Thymus (tissue), 11 donors: ENCODE results near the gene GART. TPM values are rescaled to one million over a fixed set of nuclear protein-coding genes. Genes with fewer than 3 reads are reported as not detected.
"Not testable (repeated sequence)": the region's sequence is repeated elsewhere in the genome, so short reads cannot be mapped to it uniquely, and the experiment has no call there.

Experiments used
- DNase-seq, 9 donors: peaks; one replicate each; pipeline ENCODE4 v3.0.0-alpha.2; 2013; ENCODE audit warnings: low spot score in 9 of 9, low read depth in 6 of 9, missing footprints in 1 of 9
- H3K27ac ChIP-seq, 2 donors: one replicate each; pipeline ENCODE4 v1.5.1; 2013; ENCODE audit warnings: control low read depth in 1 of 2, low read depth in 1 of 2, low read length in 1 of 2, mild to moderate bottlenecking in 1 of 2, moderate library complexity in 1 of 2
- H3K27me3 ChIP-seq, 2 donors: one replicate each; pipeline ENCODE4 v1.5.1; 2013; ENCODE audit warnings: low read length in 1 of 2; ENCODE audit not compliant: control insufficient read depth in 2 of 2, insufficient read depth in 1 of 2
- H3K36me3 ChIP-seq, 2 donors: one replicate each; pipeline ENCODE4 v1.5.1; 2013; ENCODE audit warnings: low read length in 1 of 2, mild to moderate bottlenecking in 1 of 2, moderate library complexity in 1 of 2; ENCODE audit not compliant: control insufficient read depth in 2 of 2, insufficient read depth in 2 of 2
- H3K4me1 ChIP-seq, 2 donors: one replicate each; pipeline ENCODE4 v1.5.1; 2013; ENCODE audit warnings: low read length in 2 of 2; ENCODE audit not compliant: control insufficient read depth in 2 of 2, insufficient read depth in 2 of 2
- H3K4me3 ChIP-seq, 2 donors: one replicate each; pipeline ENCODE4 v1.5.1; 2013; ENCODE audit warnings: low read length in 2 of 2, control low read depth in 1 of 2, mild to moderate bottlenecking in 1 of 2
- H3K9me3 ChIP-seq, 2 donors: one replicate each; pipeline ENCODE4 v1.5.1; 2013; ENCODE audit warnings: low read length in 1 of 2, mild to moderate bottlenecking in 1 of 2; ENCODE audit not compliant: control insufficient read depth in 2 of 2, insufficient read depth in 1 of 2
- WGBS: extraction: QIAGEN DNeasy Blood & Tissue Kit; methylation state at CpG from one replicate; pipeline ENCODE4 v1.1.7; 2013; 5-methylcytosine and 5-hydroxymethylcytosine counted together
- polyA plus RNA-seq: library from polyadenylated mRNA; stranded (reverse); fragments of 200-250 nt; gene quantifications from one replicate; pipeline ENCODE4 v1.2.3, GENCODE V29; 2013
- total RNA-seq: library from RNA; stranded (reverse); fragments of 120-200 nt; gene quantifications from one replicate; pipeline ENCODE4 v1.2.4, GENCODE V29; 2013
- donor health status: healthy.

The GART gene
- total and polyA plus RNA-seq, 2 donors = 29.5 to 58.5 TPM

- H3K9me3 ChIP-seq = peaks cover 0 to 5% of the 10 kb centered on the region in 2 donors
- DNase-seq = no peak
- no peaks in the 10 kb centered on the region for H3K36me3 ChIP-seq
- H3K27me3 ChIP-seq = no peaks in the 10 kb centered on the region
- H3K4me3 ChIP-seq = no peak overlapping the region
- no peaks in the 10 kb centered on the region for H3K4me1 ChIP-seq
- WGBS = over 99% methylated on average over 2 of the region's 2 CpGs
- no peak overlapping the region for H3K27ac ChIP-seq
Observed at GRCh38 chr21:33470701-33471100, 71.2 kb downstream of the GART start.

DNA sequence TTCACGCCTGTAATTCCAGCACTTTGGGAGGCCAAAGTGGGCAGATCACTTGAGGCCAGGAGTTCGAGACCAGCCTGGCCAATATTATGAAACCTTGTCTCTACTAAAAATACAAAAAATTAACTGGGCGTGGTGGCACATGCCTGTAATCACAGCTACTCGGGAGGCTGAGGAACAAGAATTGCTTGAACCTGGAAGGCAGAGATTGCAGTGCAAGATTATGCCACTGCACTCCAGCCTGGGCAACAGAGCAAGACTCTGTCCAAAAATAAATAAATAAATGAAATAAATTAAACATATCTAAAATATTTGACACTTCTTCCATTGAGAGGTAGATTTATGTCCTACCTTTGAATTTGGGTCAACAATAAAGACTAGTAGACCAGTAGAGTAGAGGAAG is 72.7 kb downstream of the GART start:
- H3K4me1 ChIP-seq, H3K9me3 ChIP-seq, H3K36me3 ChIP-seq, H3K27me3 ChIP-seq, DNase-seq, H3K4me3 ChIP-seq, H3K27ac ChIP-seq: not testable (repeated sequence)
- WGBS = 99% methylated on average over 4 of the region's 4 CpGs

- no peaks in the 10 kb centered on the region for H3K9me3 ChIP-seq
- 94% methylated on average over 5 of the region's 5 CpGs for WGBS
- H3K27ac ChIP-seq = no peak overlapping the region
- H3K36me3 ChIP-seq = peaks cover 5 to 6% of the 10 kb centered on the region in 2 donors
- H3K4me1 ChIP-seq = no peaks in the 10 kb centered on the region
- DNase-seq = no peak
- no peak overlapping the region for H3K4me3 ChIP-seq
- H3K27me3 ChIP-seq = no peaks in the 10 kb centered on the region
Observed at GRCh38 chr21:33461538-33462250, 80.2 kb downstream of the GART start.

- H3K27me3 ChIP-seq = no peaks in the 10 kb centered on the region
- no peak overlapping the region for H3K4me3 ChIP-seq
- WGBS = 99% methylated on average over 3 of the region's 3 CpGs
- H3K36me3 ChIP-seq = peaks cover 3 to 10% of the 10 kb centered on the region in 2 donors
- no peaks in the 10 kb centered on the region for H3K9me3 ChIP-seq
- no peak for DNase-seq
- H3K27ac ChIP-seq = no peak overlapping the region
- no peaks in the 10 kb centered on the region for H3K4me1 ChIP-seq
Observed at GRCh38 chr21:33458861-33459260, 83.1 kb downstream of the GART start.

DNA sequence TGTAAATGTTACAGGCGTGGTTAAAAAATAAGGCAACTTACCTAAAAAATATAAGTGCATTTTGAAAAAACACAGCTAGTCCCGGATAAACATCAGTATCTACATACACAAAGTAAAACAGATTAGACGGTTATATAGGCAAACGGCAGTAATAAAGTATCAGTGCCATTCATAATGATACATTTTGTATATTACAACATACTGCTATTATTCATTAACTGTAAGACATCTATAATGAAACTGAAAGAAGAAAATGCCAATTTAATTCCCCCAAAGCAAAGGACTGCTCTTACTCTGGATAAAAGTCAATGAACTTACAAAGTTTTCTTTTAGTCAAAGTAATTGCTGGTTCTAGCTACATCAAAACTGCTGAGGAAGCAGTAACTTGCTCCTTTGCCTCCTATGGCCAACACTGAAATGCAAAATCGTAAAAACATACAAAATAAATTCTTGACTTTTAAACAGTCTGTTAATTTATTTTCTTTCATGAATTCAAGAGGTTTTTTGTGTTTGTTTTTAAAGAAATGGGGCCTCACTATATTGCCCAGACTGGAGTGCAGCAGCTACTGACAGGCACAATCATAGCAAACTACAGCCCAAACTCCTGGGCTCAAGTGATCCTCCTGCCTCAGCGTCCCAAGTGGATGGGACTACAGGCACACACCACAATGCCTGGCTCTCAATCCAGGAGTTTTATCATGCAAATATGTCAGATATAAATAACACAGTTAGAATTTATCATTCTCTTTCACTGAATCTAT is 86.1 kb downstream of the GART start:
- no peak for DNase-seq
- WGBS = 97% methylated on average over 6 of the region's 6 CpGs
- H3K36me3 ChIP-seq = peaks cover 7 to 10% of the 10 kb centered on the region in 2 donors
- H3K4me1 ChIP-seq = no peaks in the 10 kb centered on the region
- H3K27me3 ChIP-seq = no peaks in the 10 kb centered on the region
- H3K27ac ChIP-seq = no peak overlapping the region
- H3K9me3 ChIP-seq = no peaks in the 10 kb centered on the region
- no peak overlapping the region for H3K4me3 ChIP-seq

Other genes starting within 250 kb of the GART start
- gene IFNAR1, start 217.1 kb downstream of the GART start, total RNA-seq = 17.2 TPM
- 18.2 TPM for gene IFNAR1, start 217.1 kb downstream of the GART start, polyA plus RNA-seq
- gene IFNGR2, start 138.7 kb downstream of the GART start, total RNA-seq = 50.7 TPM
- gene IFNGR2, start 138.7 kb downstream of the GART start, polyA plus RNA-seq = 111 TPM
- 14.3 TPM for gene TMEM50B, start 62.1 kb downstream of the GART start, total RNA-seq
- gene TMEM50B, start 62.1 kb downstream of the GART start, polyA plus RNA-seq = 99.1 TPM
- gene DNAJC28, start 50.4 kb downstream of the GART start, total RNA-seq = 1.2 TPM
- gene DNAJC28, start 50.4 kb downstream of the GART start, polyA plus RNA-seq = 3.9 TPM
- gene SON, start 921 bp upstream of the GART start, total RNA-seq = 100 TPM
- gene SON, start 921 bp upstream of the GART start, polyA plus RNA-seq = 265 TPM
- 18.3 TPM for gene DONSON, start 46.6 kb upstream of the GART start, total RNA-seq
- 37.6 TPM for gene DONSON, start 46.6 kb upstream of the GART start, polyA plus RNA-seq
- 18.4 TPM for gene CRYZL1, start 99.6 kb upstream of the GART start, total RNA-seq
- gene CRYZL1, start 99.6 kb upstream of the GART start, polyA plus RNA-seq = 42.4 TPM
- 7.4 TPM for gene ITSN1, start 100.4 kb upstream of the GART start, total RNA-seq
- gene ITSN1, start 100.4 kb upstream of the GART start, polyA plus RNA-seq = 7.2 TPM